ENCODE measurements around the gene LRRC25.
A peak's percentile ranks its signal among the peaks of the same experiment; 100 is the strongest.

LRRC25 gene

GRCh38 chr19:18425515-18426415, 28.3 kb upstream of the LRRC25 start:
- peak in 30 of 58 donors; percentile 10 to 67 (median 30) for DNase-seq

GRCh38 chr19:18424890-18425514, 27.6 kb upstream of the LRRC25 start:
- DNase-seq = no peak

GRCh38 chr19:18424122-18424889, 26.9 kb upstream of the LRRC25 start:
- no peak for DNase-seq

- peak in 1 of 58 donors; percentile 29 for DNase-seq
These were observed 26.0 kb upstream of the LRRC25 start for GRCh38 chr19:18423258-18424020.

- DNase-seq = peak in 1 of 58 donors; percentile 39
These were observed 25.2 kb upstream of the LRRC25 start for GRCh38 chr19:18422530-18423191.

GRCh38 chr19:18421371-18421959, 24.0 kb upstream of the LRRC25 start:
- DNase-seq = no peak

GRCh38 chr19:18420930-18421329, 23.5 kb upstream of the LRRC25 start:
- DNase-seq = no peak

- no peak for DNase-seq
These were observed 22.5 kb upstream of the LRRC25 start for GRCh38 chr19:18419699-18420460.

- DNase-seq = peak in 47 of 58 donors; percentile 26 to 84 (median 62)
These were observed 21.8 kb upstream of the LRRC25 start, which contains the start of gene SSBP4 for GRCh38 chr19:18419195-18419698. Gene SSBP4, plus strand, starts transcription at chr19:18419398. Its CDS starts 251 bp downstream, at chr19:18419649.

GRCh38 chr19:18418483-18419194, 21.2 kb upstream of the LRRC25 start:
- peak in 26 of 58 donors; percentile 35 to 79 (median 66) for DNase-seq

- peak in 11 of 58 donors; percentile 27 to 71 (median 48) for DNase-seq
These were observed 20.6 kb upstream of the LRRC25 start for GRCh38 chr19:18418029-18418482.

GRCh38 chr19:18417250-18418028, 20.0 kb upstream of the LRRC25 start:
- peak in 28 of 58 donors; percentile 12 to 71 (median 48) for DNase-seq

- peak in 56 of 58 donors; percentile 28 to 90 (median 75) for DNase-seq
These were observed 19.4 kb upstream of the LRRC25 start for GRCh38 chr19:18416778-18417249.

GRCh38 chr19:18415178-18415867, 17.9 kb upstream of the LRRC25 start:
- DNase-seq = peak in 40 of 58 donors; percentile 17 to 73 (median 53)

GRCh38 chr19:18414504-18415177, 17.2 kb upstream of the LRRC25 start:
- no peak for DNase-seq

Data from anterior cingulate cortex (tissue), 58 donors.